Measurements from ENCODE around the gene SLC46A3. TPM values are rescaled to one million over a fixed set of nuclear protein-coding genes. Genes with fewer than 3 reads are reported as not detected.

SLC46A3 gene, protein sequence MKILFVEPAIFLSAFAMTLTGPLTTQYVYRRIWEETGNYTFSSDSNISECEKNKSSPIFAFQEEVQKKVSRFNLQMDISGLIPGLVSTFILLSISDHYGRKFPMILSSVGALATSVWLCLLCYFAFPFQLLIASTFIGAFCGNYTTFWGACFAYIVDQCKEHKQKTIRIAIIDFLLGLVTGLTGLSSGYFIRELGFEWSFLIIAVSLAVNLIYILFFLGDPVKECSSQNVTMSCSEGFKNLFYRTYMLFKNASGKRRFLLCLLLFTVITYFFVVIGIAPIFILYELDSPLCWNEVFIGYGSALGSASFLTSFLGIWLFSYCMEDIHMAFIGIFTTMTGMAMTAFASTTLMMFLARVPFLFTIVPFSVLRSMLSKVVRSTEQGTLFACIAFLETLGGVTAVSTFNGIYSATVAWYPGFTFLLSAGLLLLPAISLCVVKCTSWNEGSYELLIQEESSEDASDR
- 10 to 100 TPM in 3 of 4 donors, 1 to 10 TPM in 1; 6.4 to 65.8 (median 46.5) TPM for total RNA-seq

GRCh38 chr13:28718543-28719226 lies at the start of gene SLC46A3:
Gene SLC46A3, minus strand, starts transcription at chr13:28718970. Its CDS starts 972 bp downstream, at chr13:28717998.
- 1% methylated on average over 46 of the region's 78 CpGs; no CpG with 5 or more reads in 1 of the 2 donors for WGBS, 2 donors (ENCODE audit: low coverage in 1 of 2)
- intact Hi-C loops (cut with DNase I; ENCODE audit: low total_unique reads), result loop anchor here (2.0 kb wide), 1 partner anchor 62 kb away; no protein-coding TSS in a partner anchor
- peak; percentile 99 for DNase-seq
- Histone ChIP-seq H3K4me1 (peaks cover 0 to 31% (median 18%) of the 10 kb centered on the region in 4 donors), H3K4me3 (peak within 1 kb of the TSS; percentile 41 to 88 (median 63)), H3K27ac (peak within 1 kb of the TSS; percentile 92 to 98 (median 92)), H3K27me3 (no peaks in the 10 kb centered on the region), H3K9me3 (no peaks in the 10 kb centered on the region), H3K36me3 (no peaks in the 10 kb centered on the region)
- in situ Hi-C loops (cut with MboI; ENCODE audit: low pct_ligation_motif_present in 1 of 4, low pct_unique_long_range_greater_than_20kb in 1 of 4, low sequenced_read_pairs in 3 of 4), result no loop called here
- TF ChIP-seq, protein P1, sequence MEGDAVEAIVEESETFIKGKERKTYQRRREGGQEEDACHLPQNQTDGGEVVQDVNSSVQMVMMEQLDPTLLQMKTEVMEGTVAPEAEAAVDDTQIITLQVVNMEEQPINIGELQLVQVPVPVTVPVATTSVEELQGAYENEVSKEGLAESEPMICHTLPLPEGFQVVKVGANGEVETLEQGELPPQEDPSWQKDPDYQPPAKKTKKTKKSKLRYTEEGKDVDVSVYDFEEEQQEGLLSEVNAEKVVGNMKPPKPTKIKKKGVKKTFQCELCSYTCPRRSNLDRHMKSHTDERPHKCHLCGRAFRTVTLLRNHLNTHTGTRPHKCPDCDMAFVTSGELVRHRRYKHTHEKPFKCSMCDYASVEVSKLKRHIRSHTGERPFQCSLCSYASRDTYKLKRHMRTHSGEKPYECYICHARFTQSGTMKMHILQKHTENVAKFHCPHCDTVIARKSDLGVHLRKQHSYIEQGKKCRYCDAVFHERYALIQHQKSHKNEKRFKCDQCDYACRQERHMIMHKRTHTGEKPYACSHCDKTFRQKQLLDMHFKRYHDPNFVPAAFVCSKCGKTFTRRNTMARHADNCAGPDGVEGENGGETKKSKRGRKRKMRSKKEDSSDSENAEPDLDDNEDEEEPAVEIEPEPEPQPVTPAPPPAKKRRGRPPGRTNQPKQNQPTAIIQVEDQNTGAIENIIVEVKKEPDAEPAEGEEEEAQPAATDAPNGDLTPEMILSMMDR (IDR thresholded peaks at IDR 0.05), result peak in 2 of 5 experiments; percentile 14 to 44
- no peak for TF ChIP-seq EP300 (IDR thresholded peaks at IDR 0.05; ENCODE audit: low read depth)
- TF ChIP-seq POLR2A (IDR thresholded peaks at IDR 0.05), result peak; percentile 88
- peak; percentile 68 to 92 (median 91) for TF ChIP-seq POLR2AphosphoS5 (IDR thresholded peaks at IDR 0.05)

DNA sequence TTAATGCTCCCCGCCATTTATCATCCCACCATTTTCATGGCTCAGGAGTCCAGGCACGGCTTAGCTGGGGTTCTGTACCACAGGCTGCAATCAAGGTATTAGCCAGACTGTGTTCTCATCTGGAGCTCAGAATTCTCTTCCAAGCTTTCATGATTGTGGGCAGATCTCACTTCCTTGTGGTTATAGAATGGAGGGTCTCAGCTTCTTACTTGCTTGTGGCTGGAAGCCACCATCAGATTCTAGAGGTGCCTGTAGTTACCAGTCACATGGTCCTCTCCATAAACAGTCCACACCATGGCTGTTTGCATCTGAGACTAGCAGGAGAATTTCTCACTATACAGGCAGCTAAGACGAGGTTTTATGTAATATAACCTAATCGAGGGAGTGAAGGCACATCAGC lies 45.1 kb upstream of the SLC46A3 start:
- 85% methylated on average over 4 of the region's 4 CpGs; no CpG with 5 or more reads in 1 of the 2 donors for WGBS, 2 donors (ENCODE audit: low coverage in 1 of 2)
- TF ChIP-seq POLR2A (IDR thresholded peaks at IDR 0.05) (no peak), POLR2AphosphoS5 (IDR thresholded peaks at IDR 0.05) (no peak), EP300 (IDR thresholded peaks at IDR 0.05; ENCODE audit: low read depth) (no peak)
- TF ChIP-seq, protein P1 (IDR thresholded peaks at IDR 0.05), result no peak
- no peak overlapping the region for H3K4me3 ChIP-seq
- intact Hi-C loops (cut with DNase I; ENCODE audit: low total_unique reads) (no loop called here), in situ Hi-C loops (cut with MboI; ENCODE audit: low pct_ligation_motif_present in 1 of 4, low pct_unique_long_range_greater_than_20kb in 1 of 4, low sequenced_read_pairs in 3 of 4) (no loop called here)
- no peaks in the 10 kb centered on the region for H3K4me1 ChIP-seq
- no peaks in the 10 kb centered on the region for H3K36me3 ChIP-seq
- H3K27ac ChIP-seq, result no peak overlapping the region
- DNase-seq, result no peak
- H3K9me3 ChIP-seq, result peaks cover 3% of the 10 kb centered on the region in 2 donors
- H3K27me3 ChIP-seq, result no peaks in the 10 kb centered on the region

- WGBS, 2 donors (ENCODE audit: low coverage in 1 of 2), result 70 to 83% methylated on average over 1 to 4 of the region's 4 CpGs
- in situ Hi-C loops (cut with MboI; ENCODE audit: low pct_ligation_motif_present in 1 of 4, low pct_unique_long_range_greater_than_20kb in 1 of 4, low sequenced_read_pairs in 3 of 4), result no loop called here
- DNase-seq, result no peak
- TF ChIP-seq POLR2A (IDR thresholded peaks at IDR 0.05), result no peak
- TF ChIP-seq POLR2AphosphoS5 (IDR thresholded peaks at IDR 0.05), result no peak
- TF ChIP-seq EP300 (IDR thresholded peaks at IDR 0.05; ENCODE audit: low read depth), result no peak
- TF ChIP-seq, protein P1 (IDR thresholded peaks at IDR 0.05), result no peak
- peaks cover 12% of the 10 kb centered on the region in 2 donors for H3K9me3 ChIP-seq
- H3K4me3 ChIP-seq, result no peak overlapping the region
- no peaks in the 10 kb centered on the region for H3K27me3 ChIP-seq
- no peaks in the 10 kb centered on the region for H3K4me1 ChIP-seq
- H3K27ac ChIP-seq, result no peak overlapping the region
- intact Hi-C loops (cut with DNase I; ENCODE audit: low total_unique reads), result no loop called here
- H3K36me3 ChIP-seq, result no peaks in the 10 kb centered on the region
Observed at GRCh38 chr13:28761586-28761985, 42.8 kb upstream of the SLC46A3 start.

DNA sequence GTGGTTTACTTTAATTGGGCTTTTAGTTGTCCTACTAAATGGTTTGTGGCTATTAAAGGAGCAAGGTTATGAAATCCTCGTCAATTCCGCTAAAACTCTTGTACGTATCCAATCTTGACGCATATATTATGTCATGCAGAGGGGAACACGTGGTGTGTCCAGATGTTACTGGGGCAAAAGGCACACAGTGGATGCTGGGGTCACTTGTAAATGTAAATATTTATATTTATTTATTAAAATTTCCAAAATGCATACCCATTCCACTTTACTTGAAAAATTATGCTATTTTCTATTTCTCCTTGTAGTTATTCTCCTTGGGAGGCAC lies 36.7 kb upstream of the SLC46A3 start:
- intact Hi-C loops (cut with DNase I; ENCODE audit: low total_unique reads), result no loop called here
- Histone ChIP-seq H3K27me3 (no peaks in the 10 kb centered on the region), H3K27ac (peak overlapping the region; percentile 32 to 60 (median 42)), H3K9me3 (peaks cover 12% of the 10 kb centered on the region in 2 donors), H3K4me3 (peak overlapping the region in 1 of 4 donors; percentile 35), H3K36me3 (no peaks in the 10 kb centered on the region), H3K4me1 (peaks cover 0 to 16% (median 7%) of the 10 kb centered on the region in 4 donors)
- DNase-seq, result no peak
- 59 to 70% methylated on average over 5 of the region's 5 CpGs for WGBS, 2 donors (ENCODE audit: low coverage in 1 of 2)
- no peak for TF ChIP-seq POLR2AphosphoS5 (IDR thresholded peaks at IDR 0.05)
- TF ChIP-seq POLR2A (IDR thresholded peaks at IDR 0.05), result no peak
- TF ChIP-seq EP300 (IDR thresholded peaks at IDR 0.05; ENCODE audit: low read depth), result no peak
- TF ChIP-seq, protein P1 (IDR thresholded peaks at IDR 0.05), result no peak
- in situ Hi-C loops (cut with MboI; ENCODE audit: low pct_ligation_motif_present in 1 of 4, low pct_unique_long_range_greater_than_20kb in 1 of 4, low sequenced_read_pairs in 3 of 4), result no loop called here

Measured in transverse colon (tissue), 4 donors.